K562 (cell line): Measurements from ENCODE around the gene PSPH. TPM values are rescaled to one million over a fixed set of nuclear protein-coding genes. Genes with fewer than 3 reads are reported as not detected.

Experiments used
- ATF7 ChIP-seq: fragments of 450-650 bp; IDR thresholded peaks from 2 replicates; pipeline ENCODE4 v1.7.1; 2014; ENCODE audit warnings: mild to moderate bottlenecking, moderate library complexity
- BMI1 ChIP-seq: fragments of 150-350 bp; IDR thresholded peaks from 2 replicates; pipeline ENCODE4 v1.6.1; 2014; ENCODE audit warnings: low read length
- CHCHD3 ChIP-seq: fragments of 250-450 bp; sonication (Bioruptor Pico); IDR thresholded peaks from 2 replicates; pipeline ENCODE4 v2.1.2; 2022; ENCODE audit warnings: mild to moderate bottlenecking
- EP400 ChIP-seq: fragments of 450-650 bp; IDR thresholded peaks from 2 replicates; pipeline ENCODE4 v1.6.1; 2017; ENCODE audit warnings: antibody characterized with exemption, mild to moderate bottlenecking, moderate library complexity
- ETS1 ChIP-seq: conservative IDR thresholded peaks from 2 replicates; pipeline ENCODE4 v1.6.1; 2011; ENCODE audit warnings: low read depth, mild to moderate bottlenecking, low read length; ENCODE audit not compliant: control insufficient read depth
- FOXO4 ChIP-seq: fragments of 450-650 bp; formaldehyde crosslinking; IDR thresholded peaks from 2 replicates; pipeline ENCODE4 v1.4.0; 2020; ENCODE audit warnings: mild to moderate bottlenecking, moderate library complexity
- KLF16 ChIP-seq: IDR thresholded peaks from 2 replicates; pipeline ENCODE4 v1.6.1; 2016; ENCODE audit warnings: antibody characterized with exemption
- MAX ChIP-seq: sonication (generic); formaldehyde crosslinking; IDR thresholded peaks from 2 replicates; pipeline ENCODE4 v1.9.0; 2022; ENCODE audit warnings: mild to moderate bottlenecking, missing genetic modification reagents
- NRF1 ChIP-seq, 2 experiments: fragments of 450-650 bp; IDR thresholded peaks in 1 of 2; conservative IDR thresholded peaks in 1 of 2; 2 replicates each; pipeline ENCODE4 v1.6.1; 2014; ENCODE audit warnings: mild to moderate bottlenecking in 2 of 2
- PATZ1 ChIP-seq: fragments of 250-450 bp; sonication (Bioruptor Pico); IDR thresholded peaks from 2 replicates; pipeline ENCODE4 v1.5.0; 2020; ENCODE audit warnings: mild to moderate bottlenecking, borderline replicate concordance
- RFX7 ChIP-seq: fragments of 250-450 bp; sonication (Bioruptor Pico); IDR thresholded peaks from 2 replicates; pipeline ENCODE4 v1.5.1; 2021; ENCODE audit warnings: mild to moderate bottlenecking
- SPI1 ChIP-seq: IDR thresholded peaks from 2 replicates; pipeline ENCODE4 v1.6.1; 2011; ENCODE audit warnings: low read depth, low read length, control low read depth, borderline replicate concordance
- SREBF1 ChIP-seq: fragments of 150-350 bp; IDR thresholded peaks from 2 replicates; pipeline ENCODE4 v1.6.1; 2014; ENCODE audit warnings: antibody characterized with exemption, low read depth, low read length, borderline replicate concordance
- SUPT5H ChIP-seq: fragments of 450-650 bp; IDR thresholded peaks from 2 replicates; pipeline ENCODE4 v1.6.1; 2016
- TARDBP ChIP-seq: fragments of 450-650 bp; IDR thresholded peaks from 2 replicates; pipeline ENCODE4 v1.6.1; 2016
- TEAD4 ChIP-seq, 2 experiments: sonication (generic) in 1 of 2; formaldehyde crosslinking in 1 of 2; IDR thresholded peaks; 2 replicates each; pipeline versions ENCODE4 v1.6.1 to v1.8.0; 2012 to 2022; ENCODE audit warnings: borderline replicate concordance in 1 of 2, inconsistent platforms in 1 of 2, low read length in 1 of 2, mild to moderate bottlenecking in 1 of 2, missing genetic modification reagents in 1 of 2
- ZBTB33 ChIP-seq: sonication (generic); formaldehyde crosslinking; IDR thresholded peaks from 2 replicates; pipeline ENCODE4 v1.8.1; 2023; ENCODE audit warnings: mild to moderate bottlenecking, missing genetic modification reagents
- ZNF696 ChIP-seq: fragments of 250-450 bp; sonication (Bioruptor Pico); conservative IDR thresholded peaks from 2 replicates; pipeline ENCODE4 v1.4.0; 2020; ENCODE audit warnings: mild to moderate bottlenecking, moderate library complexity
- ZNF740 ChIP-seq, 3 experiments: fragments of 200-800 bp in 1 of 3; sonication (Bioruptor generic) in 1 of 3; sonication (generic) in 1 of 3; formaldehyde crosslinking in 1 of 3; IDR thresholded peaks; 2 replicates each; pipeline versions ENCODE4 v1.6.1 to v1.8.0; 2016 to 2022; ENCODE audit warnings: mild to moderate bottlenecking in 2 of 3, missing compliant biosample characterization in 2 of 3, missing genetic modification characterization in 2 of 3, missing genetic modification reagents in 1 of 3
- polyA plus RNA-seq, 8 experiments: library from polyadenylated mRNA; depleted of rRNA in 4 of 8; stranded (reverse) in 5 of 8; unstranded in 3 of 8; fragments of >200 nt; fragmentation: Nextera tagmentation in 2 of 8; fragmentation: Illumina TruSeq in 1 of 8; extraction: Ambion mirVana in 2 of 8; extraction: Trizol in 1 of 8; gene quantifications; 2 replicates each; pipeline versions ENCODE4 v1.2.1 to v1.2.3, GENCODE V29; 2011 to 2014; ENCODE audit warnings: inconsistent platforms in 1 of 8, missing spikeins in 1 of 8
- total RNA-seq, 7 experiments: library from RNA; depleted of rRNA in 6 of 7; stranded (reverse); fragments of >200 nt in 6 of 7; fragmentation: Illumina TruSeq in 2 of 7; extraction: Trizol in 2 of 7; gene quantifications; 2 replicates each; pipeline versions ENCODE4 v1.2.1 to v1.2.3, GENCODE V29; 2011 to 2021; ENCODE audit warnings: low replicate concordance in 1 of 7

Gene PSPH
- total and polyA plus RNA-seq, 9 of the 15 experiments (the other 6 are each of a cell fraction or from before 2014, with no cell fraction given), result 6.3 to 46.8 (median 20.2) TPM

- TF ChIP-seq MAX (CRISPR knock-in tag), result no peak
- 0 out of 2 replicates have a peak, but pooled peaks have one; percentile 30 for TF ChIP-seq ZBTB33 (CRISPR knock-in tag)
- no peak for TF ChIP-seq ZNF696 (CRISPR knock-in tag)
- TF ChIP-seq TEAD4 (IDR thresholded peaks at IDR 0.05; ENCODE audit: low read length), result peak; percentile 15; the same call in 1 of the 2 replicates
- TF ChIP-seq TEAD4 (CRISPR knock-in tag; IDR thresholded peaks at IDR 0.05; ENCODE audit: borderline replicate concordance), result no peak
- TF ChIP-seq EP400, result peak; percentile 25; the same call in 1 of the 2 replicates
- no peak for TF ChIP-seq PATZ1 (CRISPR knock-in tag)
- TF ChIP-seq ETS1, result no peak
- TF ChIP-seq ZNF740 (CRISPR knock-in tag; IDR thresholded peaks at IDR 0.05), result no peak
- no peak for TF ChIP-seq ZNF740 (tag; IDR thresholded peaks at IDR 0.05)
- no peak for TF ChIP-seq FOXO4 (CRISPR knock-in tag)
- 0 out of 2 replicates have a peak, but pooled peaks have one; percentile 2 for TF ChIP-seq SUPT5H
- TF ChIP-seq TARDBP, result peak; percentile 83
- TF ChIP-seq ATF7, result 0 out of 2 replicates have a peak, but pooled peaks have one; percentile 39
- no peak for TF ChIP-seq BMI1
- peak in 1 of 2 experiments; percentile 40; a peak in 1 of 4 replicates for TF ChIP-seq NRF1 (conservative IDR thresholded peaks at IDR 0.05 in 1 of 2, IDR thresholded peaks at IDR 0.05 in 1 of 2)
- TF ChIP-seq KLF16, result no peak
- no peak for TF ChIP-seq CHCHD3
- TF ChIP-seq SREBF1, result no peak
- TF ChIP-seq RFX7, result no peak
- no peak for TF ChIP-seq SPI1
These were observed 86.2 kb downstream of the PSPH start (continued) for GRCh38 chr7:55965100-55965470.
